Upper lobe of left lung (tissue), 4 donors: ENCODE measurements around the gene MED31.

Experiments
- CTCF ChIP-seq, 6 experiments: fragments of 450-650 bp in 4 of 6; fragments of 200-600 bp in 2 of 6; sonication (generic) in 2 of 6; IDR thresholded peaks; one replicate each; pipeline ENCODE4 v1.5.1; 2016 to 2019; ENCODE audit warnings: antibody characterized with exemption in 6 of 6
- EP300 ChIP-seq, 4 donors: sonication (generic); formaldehyde crosslinking; IDR thresholded peaks; one replicate each; pipeline ENCODE4 v1.5.1; 2017; ENCODE audit warnings: antibody characterized with exemption in 4 of 4, control low read depth in 2 of 4

DNA sequence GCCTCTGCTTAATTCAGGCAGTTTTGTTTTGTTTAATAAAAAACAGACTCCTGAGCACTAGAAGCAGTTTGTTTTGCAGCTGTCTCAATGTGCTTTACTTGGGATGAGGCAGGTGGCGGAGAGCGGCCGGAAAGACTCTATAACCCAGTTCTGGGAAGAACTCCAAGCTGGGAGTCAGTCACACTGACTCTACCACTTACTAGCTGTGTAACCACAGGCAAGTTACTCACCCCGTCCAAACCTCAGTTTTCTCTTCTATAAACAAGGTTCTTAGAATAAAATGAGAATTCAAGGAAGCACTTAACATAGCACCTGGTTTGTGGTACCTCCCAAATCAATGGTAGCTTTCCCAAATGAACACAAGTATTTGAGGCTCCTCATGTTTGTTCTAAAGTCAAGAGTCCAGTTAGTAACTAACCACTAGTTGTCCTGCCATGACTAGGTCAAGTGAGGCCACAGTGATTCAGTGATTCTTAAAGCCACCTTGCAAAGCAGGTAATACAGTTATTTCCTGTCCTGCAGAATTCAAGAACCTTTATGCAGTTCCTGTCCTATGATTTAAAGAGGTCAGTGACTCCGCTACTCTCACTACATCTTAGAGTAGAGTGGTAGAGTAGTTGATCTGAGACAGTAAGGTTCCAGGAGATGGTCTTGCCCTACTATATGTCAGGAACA lies 7.8 kb downstream of the MED31 start:
- TF ChIP-seq CTCF (IDR thresholded peaks at IDR 0.05) (no peak), EP300 (IDR thresholded peaks at IDR 0.05) (no peak)
